Amygdala (tissue), 56 donors: ENCODE data around the gene ACE2.
A peak's percentile ranks its signal among the peaks of the same experiment; 100 is the strongest.

Experiments
- DNase-seq, 56 donors: peaks; one replicate each; lab custom pipeline; 2025; lab: John Stamatoyannopoulos, UW

The ACE2 gene

DNA sequence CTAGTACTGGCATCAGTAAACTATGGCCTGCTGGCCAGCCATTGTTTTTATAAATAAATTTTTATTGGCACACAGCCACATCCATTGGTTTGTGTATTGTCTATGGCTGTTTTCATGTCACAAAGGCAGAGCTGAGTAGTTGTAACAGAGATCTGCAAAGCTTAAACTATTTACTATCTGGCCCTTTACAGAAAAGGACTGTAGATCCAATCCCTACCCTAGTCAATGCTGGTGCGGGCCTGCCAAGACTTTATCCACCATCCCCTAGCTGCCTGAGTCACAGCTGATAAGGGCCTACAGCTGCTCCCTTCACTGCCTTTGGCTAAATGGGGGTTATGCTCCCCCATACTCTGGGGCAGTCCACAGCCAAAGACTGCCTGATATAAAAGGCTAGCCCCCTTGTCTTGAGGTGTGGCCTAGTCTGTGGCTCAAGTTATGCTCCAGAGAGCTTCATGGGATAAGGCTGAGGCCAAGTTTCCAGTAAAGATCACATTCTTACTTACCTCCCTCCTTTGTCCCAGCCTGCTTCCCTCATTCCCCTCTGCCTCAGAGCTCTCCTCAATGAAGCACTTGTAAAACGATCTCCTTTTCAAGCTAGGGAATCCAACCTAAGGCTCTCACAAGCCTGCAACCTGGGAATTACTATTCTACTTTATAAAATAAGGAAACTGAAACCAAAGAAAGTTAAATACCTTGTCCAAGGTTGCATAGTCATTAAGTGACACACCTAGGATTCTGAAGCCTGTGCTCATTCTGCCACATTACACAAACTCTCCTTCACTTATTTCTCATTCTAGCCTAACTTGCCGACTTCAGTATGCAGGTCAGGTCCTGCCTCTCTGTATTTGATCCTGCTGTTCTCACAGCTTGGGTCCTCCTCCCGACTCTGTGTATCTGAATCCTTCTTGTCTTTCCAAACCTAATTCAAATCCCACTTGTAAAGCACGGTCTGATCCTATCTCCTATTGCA is 20.7 kb downstream of the ACE2 start:
- no peak for DNase-seq

GRCh38 chrX:15576019-15576418 is 24.7 kb downstream of the ACE2 start:
- DNase-seq, result no peak

DNA sequence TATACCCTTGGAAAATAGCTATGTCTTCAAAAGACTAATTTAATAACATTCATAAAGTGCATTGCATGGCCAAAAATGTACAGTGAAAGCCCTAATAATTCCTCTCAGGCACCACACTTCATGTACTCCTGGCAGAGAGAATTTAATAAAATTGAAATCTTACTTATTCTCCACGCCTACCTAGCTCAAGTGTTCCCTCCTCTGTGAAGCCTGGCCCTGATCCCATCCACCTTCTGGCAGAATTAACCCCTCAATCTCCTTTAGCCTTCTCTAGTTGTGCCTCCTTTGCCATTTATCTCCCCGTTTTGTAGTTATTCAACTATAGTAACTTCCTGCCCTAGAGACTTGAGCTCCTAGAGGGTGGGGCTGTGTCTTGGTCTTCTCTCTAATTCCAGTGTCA is 26.7 kb downstream of the ACE2 start:
- DNase-seq, result no peak

- DNase-seq, result no peak
These were observed 30.6 kb downstream of the ACE2 start for GRCh38 chrX:15570145-15570544.

GRCh38 chrX:15567886-15568616 is 32.7 kb downstream of the ACE2 start:
- DNase-seq, result no peak

GRCh38 chrX:15567267-15567666 is 33.5 kb downstream of the ACE2 start:
- DNase-seq, result no peak

GRCh38 chrX:15566244-15566643 is 34.5 kb downstream of the ACE2 start:
- DNase-seq, result no peak

DNA sequence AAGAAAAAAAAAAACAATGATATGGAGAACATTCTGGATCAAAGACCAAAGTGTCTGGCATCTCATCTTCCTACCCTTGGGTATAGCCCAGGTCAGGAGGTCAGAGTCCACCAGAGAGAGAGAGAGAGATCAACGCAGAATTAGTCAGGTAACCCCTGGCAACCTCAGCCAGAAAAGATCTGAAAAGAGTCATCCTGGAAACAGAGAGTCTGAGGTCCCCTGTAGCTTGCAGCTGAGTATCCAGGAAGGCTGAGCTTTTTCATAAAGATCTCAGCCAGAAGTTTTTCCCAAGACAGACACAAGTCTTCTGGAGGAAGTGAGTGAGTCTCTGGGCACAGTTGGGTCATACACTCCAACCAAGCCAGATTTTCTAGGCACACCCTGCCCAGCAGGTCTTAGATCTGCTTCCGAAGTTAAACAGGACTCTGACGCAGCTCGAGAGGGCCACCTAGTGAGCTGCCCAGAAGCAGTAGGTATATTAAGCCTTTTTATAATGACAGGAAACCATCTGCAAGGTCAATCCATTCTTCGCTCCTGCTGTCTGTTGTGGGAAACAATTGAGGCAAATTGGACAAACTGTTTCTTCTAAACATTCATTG is 35.7 kb downstream of the ACE2 start:
- DNase-seq, result peak in 40 of 56 donors; percentile 0 to 62 (median 4)

DNA sequence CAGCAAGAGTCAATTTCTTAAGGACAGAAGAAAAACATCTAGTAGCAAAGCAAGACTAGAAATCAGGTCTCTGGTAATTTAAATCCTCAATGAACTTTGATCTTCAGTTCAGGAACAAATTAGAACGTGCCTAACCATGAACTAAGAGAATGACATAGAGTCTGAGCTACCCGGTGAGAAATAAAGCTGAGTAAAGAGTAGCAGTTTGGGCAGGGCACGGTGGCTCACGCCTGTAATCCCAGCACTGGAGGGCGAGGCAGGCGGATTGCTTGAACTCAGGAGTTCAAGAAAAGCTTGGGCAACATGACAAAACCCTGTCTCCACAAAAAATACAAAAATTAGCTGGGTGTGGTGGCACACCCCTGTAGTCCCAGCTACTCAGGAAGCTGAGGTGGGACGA is 37.7 kb downstream of the ACE2 start:
- DNase-seq, result no peak

DNA sequence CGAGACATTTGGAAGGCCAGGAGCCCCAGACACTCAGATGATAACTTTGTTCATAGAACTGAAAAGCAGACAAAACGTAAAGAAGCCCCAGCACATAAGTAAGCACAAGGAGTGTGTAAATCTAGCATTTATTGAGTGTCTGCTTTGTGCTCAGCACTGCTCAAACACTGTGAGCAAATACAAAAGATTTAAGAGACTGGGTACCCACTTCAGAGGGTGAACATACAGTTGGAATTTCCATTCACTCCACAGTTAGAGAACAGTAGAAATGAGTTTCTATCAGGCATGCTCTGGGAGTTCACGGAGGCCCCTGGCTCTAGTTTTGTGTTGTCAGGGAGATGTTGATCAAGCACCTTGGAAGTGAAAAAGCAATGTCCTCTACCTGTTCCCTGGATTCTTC is 39.8 kb downstream of the ACE2 start:
- no peak for DNase-seq

GRCh38 chrX:15559227-15559626 is 41.5 kb downstream of the ACE2 start:
- no peak for DNase-seq

DNA sequence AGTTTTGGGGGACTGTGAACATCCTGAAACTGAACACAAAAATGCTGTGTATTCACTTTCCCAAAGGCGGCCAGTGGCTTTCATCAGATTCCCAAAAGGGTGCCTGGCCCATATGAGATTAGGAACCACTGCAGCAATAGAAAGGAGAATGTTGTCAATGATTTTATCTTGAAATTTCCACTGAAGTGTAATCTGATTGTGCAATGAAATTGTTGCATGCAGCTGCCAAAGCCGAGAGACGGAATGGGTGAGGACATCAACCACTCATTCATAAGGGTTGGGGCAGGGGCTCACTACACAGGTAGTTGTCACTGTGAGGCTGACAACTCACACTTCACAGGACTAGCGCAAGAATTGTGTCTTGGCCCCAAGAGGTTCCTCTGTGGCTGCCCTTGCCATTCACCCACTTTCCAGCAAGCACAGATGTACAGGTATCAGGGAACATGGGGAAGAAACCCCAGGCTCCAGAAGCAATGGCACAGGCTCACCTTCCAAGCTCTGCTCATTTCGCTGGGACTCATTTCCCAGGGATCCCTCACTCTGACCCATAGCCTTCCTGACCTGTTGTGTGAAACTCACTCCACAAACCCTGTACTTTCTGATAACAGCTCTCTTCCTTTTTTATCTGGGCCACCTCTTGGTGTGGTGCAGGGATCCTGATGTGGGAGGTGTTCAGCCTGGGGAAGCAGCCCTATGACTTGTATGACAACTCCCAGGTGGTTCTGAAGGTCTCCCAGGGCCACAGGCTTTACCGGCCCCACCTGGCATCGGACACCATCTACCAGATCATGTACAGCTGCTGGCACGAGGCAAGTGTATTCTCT is 51.4 kb downstream of the ACE2 start:
- DNase-seq, result no peak

DNA sequence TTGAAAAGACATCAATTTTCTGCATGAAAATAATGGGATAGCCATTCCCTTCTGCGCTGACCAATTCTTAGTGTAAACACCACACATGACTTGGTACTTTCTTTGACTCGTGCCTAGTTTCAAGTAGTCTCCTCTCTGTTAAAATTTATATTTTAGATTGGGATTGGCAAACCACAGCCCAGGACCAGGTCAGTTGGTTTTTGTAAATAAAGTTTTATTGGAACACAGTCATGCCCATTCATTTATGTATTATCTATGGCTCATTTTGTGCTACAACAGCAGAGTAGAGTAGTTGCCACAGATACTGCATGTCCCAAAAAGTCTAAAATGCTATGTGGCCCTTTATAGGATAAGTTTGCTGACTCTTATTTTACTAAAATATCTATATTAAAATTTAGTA is 53.4 kb downstream of the ACE2 start:
- no peak for DNase-seq

DNA sequence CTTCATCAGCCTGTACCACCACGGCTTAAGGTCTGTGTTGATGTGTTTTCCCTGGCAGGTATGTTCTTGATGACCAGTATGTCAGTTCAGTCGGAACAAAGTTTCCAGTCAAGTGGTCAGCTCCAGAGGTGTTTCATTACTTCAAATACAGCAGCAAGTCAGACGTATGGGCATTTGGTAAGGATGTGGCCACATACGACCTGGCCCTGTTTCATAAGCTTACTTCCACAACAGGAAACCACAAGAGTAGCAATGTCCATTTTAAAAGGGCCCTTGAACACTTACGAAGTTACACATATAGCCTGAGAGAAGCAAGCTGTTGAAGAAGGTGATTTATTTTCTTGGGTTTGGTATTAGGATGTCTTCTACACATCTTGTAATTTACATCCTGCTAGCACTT is 54.0 kb downstream of the ACE2 start:
- DNase-seq, result no peak

DNA sequence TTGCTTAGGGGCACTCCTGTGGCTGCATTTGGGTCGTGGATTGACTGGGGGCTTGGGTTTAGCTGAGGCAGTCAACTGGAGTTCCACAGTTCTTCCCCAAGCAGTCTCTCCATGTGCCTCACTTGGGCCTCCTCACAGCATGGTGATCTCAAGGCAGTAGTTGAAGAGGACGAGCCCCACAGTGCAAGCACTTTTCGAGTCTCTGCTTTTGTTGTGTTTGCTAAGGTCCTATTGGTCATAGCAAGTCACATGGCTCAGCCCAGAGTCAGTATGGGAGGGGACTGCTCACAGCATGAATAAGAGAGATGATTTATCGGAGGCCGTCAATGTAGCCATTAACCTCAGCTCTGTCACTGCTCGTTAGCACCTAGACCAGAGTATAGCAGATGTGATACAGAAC is 70.4 kb downstream of the ACE2 start:
- no peak for DNase-seq

GRCh38 chrX:15529165-15529564 is 71.6 kb downstream of the ACE2 start:
- no peak for DNase-seq

DNA sequence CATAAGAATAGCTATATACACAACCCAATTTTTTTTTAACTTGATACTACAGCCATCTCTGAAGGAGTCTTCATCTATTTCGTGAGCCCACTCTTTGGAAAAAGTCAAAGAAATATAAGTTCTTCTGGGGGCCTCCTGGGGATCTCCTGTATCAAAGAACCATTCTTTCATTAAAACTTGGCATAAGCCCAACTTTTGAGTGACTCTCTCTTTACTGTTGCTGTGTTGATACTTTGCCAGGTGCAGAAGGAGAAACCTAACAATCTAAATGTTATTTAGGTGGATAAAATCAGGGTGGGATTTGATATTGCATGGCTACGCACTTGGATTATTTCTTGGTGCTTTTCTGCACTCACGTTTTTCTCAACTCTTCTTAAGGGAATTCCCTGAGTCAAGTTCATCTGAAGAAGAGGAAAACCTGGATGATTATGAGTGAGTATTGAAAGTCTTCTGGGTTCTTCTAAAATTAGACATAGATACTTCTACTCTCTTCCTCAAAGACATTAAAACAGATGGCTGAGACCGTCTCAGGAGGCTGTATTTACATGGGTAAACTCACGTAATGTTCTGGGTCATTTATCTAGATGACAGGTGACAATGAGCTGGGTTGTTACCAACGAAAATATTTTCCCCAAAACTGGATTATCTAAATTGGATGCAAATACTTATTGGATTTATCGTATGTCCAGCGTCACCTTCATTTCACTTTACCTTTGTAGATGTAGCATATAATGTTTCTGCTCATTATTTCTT is 74.9 kb downstream of the ACE2 start:
- DNase-seq, result no peak

DNA sequence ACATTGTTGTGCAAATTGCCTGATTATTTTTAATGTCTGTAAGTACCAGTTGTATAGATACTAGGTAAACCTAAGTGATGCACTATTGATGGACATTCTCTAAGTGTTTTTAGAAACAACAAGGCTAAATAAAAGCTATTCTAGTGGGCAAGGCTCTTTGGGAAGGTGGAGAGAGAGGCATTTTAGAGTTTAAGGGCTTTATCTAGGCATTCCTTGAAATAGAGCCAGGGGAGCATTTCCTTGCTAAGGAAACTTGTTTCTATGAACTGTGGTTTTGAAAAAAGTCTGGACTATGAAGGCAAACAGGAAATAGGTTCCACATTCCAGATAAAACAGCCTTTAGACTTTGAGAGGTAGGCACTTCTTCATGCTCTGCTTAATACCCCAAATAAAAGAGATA is 76.3 kb downstream of the ACE2 start:
- no peak for DNase-seq

GRCh38 chrX:15523088-15523487 is 77.7 kb downstream of the ACE2 start:
- DNase-seq, result no peak

GRCh38 chrX:15522464-15522863 is 78.3 kb downstream of the ACE2 start:
- DNase-seq, result no peak
